ENCODE results near the gene TNFSF12. TPM values are rescaled to one million over a fixed set of nuclear protein-coding genes. Genes with fewer than 3 reads are reported as not detected.

TNFSF12 gene
- 2.1 and 4.4 TPM in 2 replicates for total RNA-seq

GRCh38 chr17:7548585-7549400 is at the start of gene TNFSF12:
TSS of gene TNFSF12 (plus strand) at chr17:7549058. CDS start at chr17:7549154, 96 bp downstream.

GRCh38 chr17:7558544-7559319 is 9.9 kb downstream of the TNFSF12 start, which contains the start of gene TNFSF13:
TSS of gene TNFSF13 (plus strand) at chr17:7558750. CDS start at chr17:7559040, 290 bp downstream.

GRCh38 chr17:7561589-7562207 is 12.8 kb downstream of the TNFSF12 start, which contains the start of gene SENP3:
TSS of gene SENP3 (plus strand) at chr17:7561919. CDS start at chr17:7563077, 1,158 bp downstream.

GRCh38 chr17:7579001-7579833 is 30.4 kb downstream of the TNFSF12 start, which contains the start of gene CD68:
TSS of gene CD68 (plus strand) at chr17:7579638. CDS start at chr17:7579678, 40 bp downstream.

GRCh38 chr17:7583253-7584109 is 34.6 kb downstream of the TNFSF12 start, which contains the start of gene MPDU1:
TSS of gene MPDU1 (plus strand) at chr17:7583852. CDS start at chr17:7583863, 11 bp downstream.

GRCh38 chr17:7589891-7590691 is 41.2 kb downstream of the TNFSF12 start, which contains the start of gene SOX15:
TSS of gene SOX15 (minus strand) at chr17:7590094. CDS start at chr17:7589676, 418 bp downstream.

Other genes with a start within 250 kb of the TNFSF12 start
- gene EIF5A, start 241.4 kb upstream of the TNFSF12 start, total RNA-seq: 397 and 405 TPM in 2 replicates
- gene GPS2, start 233.7 kb upstream of the TNFSF12 start, total RNA-seq: 26.2 and 32.5 TPM in 2 replicates
- gene NEURL4, start 219.7 kb upstream of the TNFSF12 start, total RNA-seq: 14.4 and 23.1 TPM in 2 replicates
- 2.1 and 3.3 TPM in 2 replicates for gene ACAP1, start 212.5 kb upstream of the TNFSF12 start, total RNA-seq
- gene KCTD11, start 196.9 kb upstream of the TNFSF12 start, total RNA-seq: 6.8 and 16.4 TPM in 2 replicates
- gene TMEM95, start 193.9 kb upstream of the TNFSF12 start, total RNA-seq: not detected in 2 replicates
- 0.37 and 0.57 TPM in 2 replicates for gene TNK1, start 168.0 kb upstream of the TNFSF12 start, total RNA-seq
- 13.9 and 14.4 TPM in 2 replicates for gene PLSCR3, start 154.5 kb upstream of the TNFSF12 start, total RNA-seq
- gene TMEM256, start 145.0 kb upstream of the TNFSF12 start, total RNA-seq: 105 and 158 TPM in 2 replicates
- gene NLGN2, start 141.2 kb upstream of the TNFSF12 start, total RNA-seq: 4.1 and 6.3 TPM in 2 replicates
- not detected in 2 replicates for gene SPEM1, start 128.7 kb upstream of the TNFSF12 start, total RNA-seq
- not detected in 2 replicates for gene SPEM2, start 123.4 kb upstream of the TNFSF12 start, total RNA-seq
- gene SPEM3, start 120.2 kb upstream of the TNFSF12 start, total RNA-seq: not detected in 2 replicates
- 0.71 and 0.74 TPM in 2 replicates for gene TMEM102, start 113.6 kb upstream of the TNFSF12 start, total RNA-seq
- gene FGF11, start 109.5 kb upstream of the TNFSF12 start, total RNA-seq: 0.71 and 3.4 TPM in 2 replicates
- 5.9 and 7.3 TPM in 2 replicates for gene CHRNB1, start 104.0 kb upstream of the TNFSF12 start, total RNA-seq
- gene ZBTB4, start 69.4 kb upstream of the TNFSF12 start, total RNA-seq: 14.8 and 19.0 TPM in 2 replicates
- not detected in 2 replicates for gene SLC35G6, start 67.6 kb upstream of the TNFSF12 start, total RNA-seq
- gene POLR2A, start 64.7 kb upstream of the TNFSF12 start, total RNA-seq: 65.1 and 79.0 TPM in 2 replicates
- gene TNFSF13, start 9.7 kb downstream of the TNFSF12 start, total RNA-seq: 0.71 and 0.74 TPM in 2 replicates
- gene SENP3, start 12.9 kb downstream of the TNFSF12 start, total RNA-seq: 61.0 and 67.3 TPM in 2 replicates
- gene CD68, start 30.6 kb downstream of the TNFSF12 start, total RNA-seq: 11.2 and 16.3 TPM in 2 replicates
- gene MPDU1, start 34.8 kb downstream of the TNFSF12 start, total RNA-seq: 54.0 and 54.8 TPM in 2 replicates
- 0.14 and 0.18 TPM in 2 replicates for gene SOX15, start 41.0 kb downstream of the TNFSF12 start, total RNA-seq
- 41.4 and 45.7 TPM in 2 replicates for gene FXR2, start 65.8 kb downstream of the TNFSF12 start, total RNA-seq
- gene SAT2, start 78.8 kb downstream of the TNFSF12 start, total RNA-seq: 52.7 and 54.0 TPM in 2 replicates
- 0.57 and 148 TPM in 2 replicates for gene SHBG, start 81.1 kb downstream of the TNFSF12 start, total RNA-seq
- gene ATP1B2, start 101.9 kb downstream of the TNFSF12 start, total RNA-seq: not detected in 2 replicates
- 16.9 and 18.7 TPM in 2 replicates for gene TP53, start 138.4 kb downstream of the TNFSF12 start, total RNA-seq
- gene WRAP53, start 139.4 kb downstream of the TNFSF12 start, total RNA-seq: 3.1 and 3.4 TPM in 2 replicates
- 0.09 and 0.28 TPM in 2 replicates for gene EFNB3, start 156.1 kb downstream of the TNFSF12 start, total RNA-seq
- 0.57 and 1.8 TPM in 2 replicates for gene DNAH2, start 168.7 kb downstream of the TNFSF12 start, total RNA-seq